ENCODE measurements around the gene MDN1.

GRCh38 chr6:89655122-89655521, 164.5 kb downstream of the MDN1 start:
- TF ChIP-seq, protein P1, sequence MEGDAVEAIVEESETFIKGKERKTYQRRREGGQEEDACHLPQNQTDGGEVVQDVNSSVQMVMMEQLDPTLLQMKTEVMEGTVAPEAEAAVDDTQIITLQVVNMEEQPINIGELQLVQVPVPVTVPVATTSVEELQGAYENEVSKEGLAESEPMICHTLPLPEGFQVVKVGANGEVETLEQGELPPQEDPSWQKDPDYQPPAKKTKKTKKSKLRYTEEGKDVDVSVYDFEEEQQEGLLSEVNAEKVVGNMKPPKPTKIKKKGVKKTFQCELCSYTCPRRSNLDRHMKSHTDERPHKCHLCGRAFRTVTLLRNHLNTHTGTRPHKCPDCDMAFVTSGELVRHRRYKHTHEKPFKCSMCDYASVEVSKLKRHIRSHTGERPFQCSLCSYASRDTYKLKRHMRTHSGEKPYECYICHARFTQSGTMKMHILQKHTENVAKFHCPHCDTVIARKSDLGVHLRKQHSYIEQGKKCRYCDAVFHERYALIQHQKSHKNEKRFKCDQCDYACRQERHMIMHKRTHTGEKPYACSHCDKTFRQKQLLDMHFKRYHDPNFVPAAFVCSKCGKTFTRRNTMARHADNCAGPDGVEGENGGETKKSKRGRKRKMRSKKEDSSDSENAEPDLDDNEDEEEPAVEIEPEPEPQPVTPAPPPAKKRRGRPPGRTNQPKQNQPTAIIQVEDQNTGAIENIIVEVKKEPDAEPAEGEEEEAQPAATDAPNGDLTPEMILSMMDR (IDR thresholded peaks at IDR 0.05; ENCODE audit: poor library complexity): no peak
- no peak for TF ChIP-seq EZH2 (IDR thresholded peaks at IDR 0.05; ENCODE audit: borderline replicate concordance)
- TF ChIP-seq EZH2phosphoT487 (IDR thresholded peaks at IDR 0.05; ENCODE audit: low read depth, severe bottlenecking, unreplicated experiment): no peak

Measured in hepatocyte (in vitro differentiated cells).